ENCODE data around the gene ZFYVE16. TPM values are rescaled to one million over a fixed set of nuclear protein-coding genes. Genes with fewer than 3 reads are reported as not detected.
"Not testable (repeated sequence)": the region's sequence is repeated elsewhere in the genome, so short reads cannot be mapped to it uniquely, and the experiment has no call there.

Gene ZFYVE16
- total RNA-seq, 8 experiments from 2014 or later = 20.6 to 42.2 (median 36.5) TPM

DNA sequence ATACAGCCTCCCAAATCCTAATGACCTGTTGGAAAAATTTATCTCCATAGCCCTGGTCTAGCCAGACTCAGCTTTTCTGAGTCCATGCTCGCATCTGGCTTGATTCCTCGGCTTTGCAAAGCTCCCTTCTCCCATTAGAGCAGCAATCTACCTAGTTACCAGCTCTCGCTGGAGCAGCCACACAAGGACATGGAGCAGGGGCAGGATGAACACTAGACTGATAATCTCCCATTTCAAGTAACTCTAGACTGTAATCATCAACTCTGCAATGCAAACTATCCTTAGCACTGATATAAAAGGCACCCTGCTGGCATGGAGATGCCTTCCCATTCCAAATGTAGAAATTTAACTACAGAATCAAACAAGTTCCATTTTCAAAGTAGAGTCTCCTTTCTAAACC lies 17.5 kb upstream of the ZFYVE16 start:
- peak in 1 of 8 experiments; percentile 80 for ATAC-seq (replicated peaks in 6 of 8)
- H3K27ac ChIP-seq; H3K4me1 ChIP-seq (replicated peaks in 1 of 2); H3K4me3 ChIP-seq; in situ Hi-C loops (cut with MboI; ENCODE audit: low pct_unique_long_range_greater_than_20kb in 2 of 9, low sequenced_read_pairs in 9 of 9, unreplicated experiment in 9 of 9): not testable (repeated sequence)
- 0 to 100% (median 100%) methylated on average over 1 to 2 of the region's 3 CpGs; no CpG with 5 or more reads in 5 of the 10 experiments for WGBS, 10 experiments

DNA sequence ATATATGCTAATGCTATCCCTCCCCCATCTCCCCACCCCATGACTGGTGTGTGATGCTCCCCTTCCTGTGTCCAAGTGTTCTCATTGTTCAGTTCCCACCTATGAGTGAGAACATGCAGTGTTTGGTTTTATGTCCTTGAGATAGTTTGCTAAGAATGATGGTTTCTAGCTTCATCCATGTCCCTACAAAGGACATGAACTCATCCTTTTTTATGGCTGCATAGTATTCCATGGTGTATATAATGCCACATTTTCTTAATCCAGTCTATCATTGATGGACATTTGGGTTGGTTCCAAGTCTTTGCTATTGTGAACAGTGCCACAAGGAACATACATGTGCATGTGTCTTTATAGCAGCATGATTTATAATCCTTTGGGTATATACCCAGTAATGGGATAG lies 16.6 kb upstream of the ZFYVE16 start:
- H3K27ac ChIP-seq; ATAC-seq (replicated peaks in 6 of 8); H3K4me3 ChIP-seq; H3K4me1 ChIP-seq (replicated peaks in 1 of 2); in situ Hi-C loops (cut with MboI; ENCODE audit: low pct_unique_long_range_greater_than_20kb in 2 of 9, low sequenced_read_pairs in 9 of 9, unreplicated experiment in 9 of 9): not testable (repeated sequence)

DNA sequence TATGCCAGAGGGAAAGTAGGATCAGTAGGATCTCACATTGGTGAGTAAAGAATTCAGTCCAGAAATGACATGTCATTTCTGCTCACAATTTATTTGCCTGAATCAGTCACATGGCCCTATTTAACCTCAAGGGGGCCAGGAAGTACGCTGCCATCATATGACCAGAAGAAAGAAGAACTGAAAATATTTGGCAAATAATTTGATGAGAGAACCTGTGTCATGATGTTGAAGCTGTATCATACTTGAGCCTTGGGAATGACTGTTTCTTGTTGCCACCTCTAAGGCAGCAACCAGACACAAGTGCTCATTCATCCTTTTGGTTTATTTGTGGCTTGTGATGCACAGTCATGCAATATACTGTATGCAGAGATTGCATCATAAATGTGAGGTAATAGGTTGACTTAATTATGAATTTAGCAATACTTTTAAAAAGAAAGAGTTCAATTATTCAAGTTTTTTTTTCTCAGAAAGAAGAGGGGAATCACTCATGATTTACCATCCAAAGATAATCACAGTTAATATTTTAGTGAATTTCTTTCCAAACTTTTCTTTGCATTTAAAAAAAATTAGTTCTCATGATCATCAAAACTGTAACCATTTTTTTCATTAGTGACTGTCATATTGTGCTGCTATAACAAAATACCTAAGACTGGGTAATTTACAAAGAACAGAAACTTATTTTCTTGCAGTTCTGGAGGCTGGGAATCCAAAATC lies 8.2 kb upstream of the ZFYVE16 start:
- H3K27ac ChIP-seq = no peak overlapping the region
- in situ Hi-C loops (cut with MboI; ENCODE audit: low pct_unique_long_range_greater_than_20kb in 2 of 9, low sequenced_read_pairs in 9 of 9, unreplicated experiment in 9 of 9) = no loop called here
- no peak overlapping the region for H3K4me3 ChIP-seq
- ATAC-seq (replicated peaks in 6 of 8) = peak in 7 of 8 experiments; percentile 68 to 99 (median 89)
- peaks cover 8% of the 10 kb centered on the region in 2 donors for H3K4me1 ChIP-seq (replicated peaks in 1 of 2)
- 14 to 89% (median 57%) methylated on average over 1 of the region's 1 CpG; no CpG with 5 or more reads in 4 of the 10 experiments for WGBS, 10 experiments

DNA sequence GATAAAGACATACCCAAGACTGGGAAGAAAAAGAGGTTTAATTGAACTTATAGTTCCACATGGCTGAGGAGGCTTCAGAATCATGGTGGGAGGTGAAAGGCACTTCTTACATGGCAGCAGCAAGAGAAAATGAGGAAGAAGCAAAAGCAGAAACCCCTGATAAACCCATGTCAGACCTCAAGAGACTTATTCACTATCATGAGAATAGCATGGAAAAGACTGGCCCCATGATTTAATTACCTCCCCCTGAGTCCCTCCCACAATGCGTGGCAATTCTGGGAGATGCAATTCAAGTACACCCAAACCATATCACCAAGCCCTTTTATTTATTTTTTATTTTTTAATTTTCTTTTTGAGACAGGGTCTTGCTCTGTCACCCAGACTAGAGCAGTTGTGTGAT lies 7.5 kb upstream of the ZFYVE16 start:
- H3K4me1 ChIP-seq (replicated peaks in 1 of 2); in situ Hi-C loops (cut with MboI; ENCODE audit: low pct_unique_long_range_greater_than_20kb in 2 of 9, low sequenced_read_pairs in 9 of 9, unreplicated experiment in 9 of 9); H3K27ac ChIP-seq; ATAC-seq (replicated peaks in 6 of 8); H3K4me3 ChIP-seq: not testable (repeated sequence)
- 57 to 100% (median 100%) methylated on average over 1 of the region's 1 CpG; no CpG with 5 or more reads in 3 of the 10 experiments for WGBS, 10 experiments

DNA sequence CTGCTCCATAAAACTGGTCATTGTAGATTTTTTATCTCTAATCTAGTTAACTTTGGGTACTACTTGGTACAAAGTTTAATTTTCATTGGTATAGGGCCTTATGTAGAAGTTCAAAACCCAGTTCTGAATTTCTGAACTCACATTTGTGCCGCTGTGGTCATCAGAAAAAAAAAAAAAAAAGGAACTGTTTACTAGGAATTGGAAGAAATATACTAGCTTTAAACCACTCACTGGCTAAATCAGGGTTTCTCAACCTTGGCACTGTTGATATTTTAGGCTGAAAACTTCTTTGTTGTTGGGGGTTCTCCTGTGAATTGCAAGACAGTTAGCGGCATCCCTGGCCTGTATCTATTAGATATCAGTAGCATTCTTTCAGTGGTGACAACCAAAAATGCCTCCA lies 4.1 kb upstream of the ZFYVE16 start:
- Histone ChIP-seq H3K4me1 (replicated peaks in 1 of 2) (peaks cover 8% of the 10 kb centered on the region in 2 donors), H3K27ac (no peak overlapping the region), H3K4me3 (no peak overlapping the region)
- WGBS, 10 experiments = 58 to 100% (median 83%) methylated on average over 1 to 2 of the region's 2 CpGs; no CpG with 5 or more reads in 1 of the 10 experiments
- no peak for ATAC-seq (replicated peaks in 6 of 8)
- in situ Hi-C loops (cut with MboI; ENCODE audit: low pct_unique_long_range_greater_than_20kb in 2 of 9, low sequenced_read_pairs in 9 of 9, unreplicated experiment in 9 of 9) = no loop called here

DNA sequence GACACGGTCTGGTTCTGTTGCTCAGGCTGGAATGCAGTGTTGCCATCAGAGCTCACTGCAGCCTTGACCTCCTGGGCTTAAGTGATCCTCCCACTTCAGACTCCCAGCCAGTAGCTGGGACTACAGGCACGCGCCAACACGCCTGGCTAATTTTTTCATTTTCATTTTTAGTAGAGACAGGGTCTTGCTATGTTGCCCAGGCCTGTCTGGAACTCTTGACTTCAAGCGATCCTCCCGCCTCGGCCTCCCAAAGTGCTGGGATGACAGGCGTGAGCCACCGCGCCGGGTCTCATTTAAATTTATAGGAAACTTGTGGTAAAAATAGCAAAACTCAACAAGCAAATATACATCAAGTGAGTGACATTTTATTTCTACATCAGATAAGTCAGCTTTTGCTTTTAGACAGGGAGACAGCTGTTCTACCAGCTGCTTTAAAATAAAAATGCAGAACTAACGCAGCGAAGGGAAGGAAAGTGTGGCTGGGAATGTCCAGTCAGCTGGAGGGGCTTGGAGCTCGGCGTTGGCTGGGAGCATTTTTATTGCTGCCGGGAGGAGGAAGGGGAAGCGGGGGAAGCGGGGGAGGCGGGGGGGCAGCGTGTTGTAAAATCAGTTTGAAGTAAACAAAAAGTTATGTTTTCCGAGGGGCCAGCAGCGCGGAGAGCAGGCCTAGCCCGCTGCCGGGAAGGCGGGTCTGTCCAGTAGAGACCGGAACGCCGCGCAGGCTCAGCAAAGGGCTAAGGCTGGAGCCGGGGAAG lies 707 bp upstream of the ZFYVE16 start:
- Histone ChIP-seq H3K4me3 (peak overlapping the region; percentile 66 to 89 (median 81)), H3K4me1 (replicated peaks in 1 of 2) (no peaks in the 10 kb centered on the region), H3K27ac (peak overlapping the region; percentile 90 to 97)
- ATAC-seq (replicated peaks in 6 of 8) = peak in 3 of 8 experiments; percentile 68 to 77 (median 69)
- WGBS, 10 experiments = 0 to 91% (median 45%) methylated on average over 1 to 19 of the region's 31 CpGs; no CpG with 5 or more reads in 2 of the 10 experiments
- in situ Hi-C loops (cut with MboI; ENCODE audit: low pct_unique_long_range_greater_than_20kb in 2 of 9, low sequenced_read_pairs in 9 of 9, unreplicated experiment in 9 of 9) = no loop called here

DNA sequence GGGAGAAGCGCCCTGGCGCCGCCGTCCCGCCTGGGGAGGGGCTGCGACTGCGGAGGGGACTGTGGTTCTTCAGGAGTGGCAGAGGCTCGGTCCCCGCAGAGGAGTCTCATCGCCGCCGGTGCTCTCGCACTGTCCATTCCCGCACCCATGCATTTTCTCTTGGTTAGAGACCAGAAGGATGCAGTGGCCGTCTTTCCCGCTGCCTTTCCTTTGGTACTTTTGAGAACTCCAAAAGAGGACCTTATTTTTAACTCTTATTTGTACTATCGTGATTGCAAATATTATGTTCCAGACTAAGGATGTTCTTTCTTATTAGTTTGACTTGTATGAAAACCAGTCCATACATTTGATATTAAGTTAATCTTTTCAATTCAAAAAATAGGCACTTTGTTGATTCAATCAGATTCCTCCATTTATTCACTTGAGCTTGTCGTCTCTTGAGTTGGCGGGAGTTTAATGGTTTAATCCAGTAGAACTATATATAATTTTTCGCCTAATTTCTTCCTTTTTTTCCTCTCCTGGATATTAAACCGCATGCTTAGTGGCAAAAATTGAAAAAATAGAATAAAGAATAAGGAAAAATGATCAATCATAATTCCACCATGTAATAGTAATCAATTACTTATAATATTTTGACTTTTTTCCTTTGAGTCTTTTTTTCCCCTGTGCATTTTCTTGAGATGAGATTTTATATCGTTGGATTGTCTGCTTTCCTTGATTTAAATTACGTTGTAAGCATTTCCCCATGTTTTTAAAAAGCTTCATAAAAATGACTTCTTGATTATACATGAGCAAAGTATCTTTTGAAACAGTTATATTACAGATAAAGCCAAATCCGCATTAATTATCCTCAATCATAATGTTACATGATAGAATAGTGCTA lies 861 bp downstream of the ZFYVE16 start:
- peak overlapping the region; percentile 66 to 89 (median 81) for H3K4me3 ChIP-seq
- H3K27ac ChIP-seq = peak overlapping the region; percentile 76 to 97
- 0 to 7% (median 2%) methylated on average over 7 to 15 of the region's 24 CpGs for WGBS, 10 experiments
- ATAC-seq (replicated peaks in 6 of 8) = peak in 6 of 8 experiments; percentile 66 to 76 (median 72)
- in situ Hi-C loops (cut with MboI; ENCODE audit: low pct_unique_long_range_greater_than_20kb in 2 of 9, low sequenced_read_pairs in 9 of 9, unreplicated experiment in 9 of 9) = no loop called here
- H3K4me1 ChIP-seq (replicated peaks in 1 of 2) = no peaks in the 10 kb centered on the region

DNA sequence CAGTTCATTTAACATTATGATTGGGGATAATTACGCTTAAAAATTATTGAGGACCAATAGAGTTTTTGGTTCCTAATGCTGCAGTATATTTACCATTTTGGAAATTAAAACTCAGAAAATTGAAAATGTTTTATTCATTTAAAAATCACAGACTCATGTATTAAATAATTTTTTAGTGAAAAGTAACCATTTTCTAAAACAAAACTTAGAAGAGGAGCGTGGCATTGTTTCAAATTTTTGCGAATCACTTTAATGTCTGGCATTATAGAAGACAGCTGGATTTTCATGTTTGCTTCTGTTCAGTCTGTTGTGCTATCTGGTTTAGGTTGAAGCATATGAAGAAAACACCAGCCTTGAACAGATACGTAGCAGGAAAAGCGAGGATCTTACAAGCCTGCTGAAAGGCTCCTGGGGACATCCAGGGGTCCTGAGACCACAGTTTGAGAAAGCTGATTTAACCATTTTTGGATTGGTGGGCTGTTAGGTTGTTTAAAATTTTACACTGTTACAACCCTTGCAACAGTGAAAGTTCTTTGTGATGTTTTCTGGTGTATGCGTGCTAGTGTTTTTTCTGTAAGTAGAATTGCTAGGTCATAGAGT lies 1.6 kb downstream of the ZFYVE16 start:
- 8 to 46% (median 27%) methylated on average over 3 to 6 of the region's 6 CpGs; no CpG with 5 or more reads in 1 of the 10 experiments for WGBS, 10 experiments
- in situ Hi-C loops (cut with MboI; ENCODE audit: low pct_unique_long_range_greater_than_20kb in 2 of 9, low sequenced_read_pairs in 9 of 9, unreplicated experiment in 9 of 9) = no loop called here
- no peak for ATAC-seq (replicated peaks in 6 of 8)
- Histone ChIP-seq H3K4me3 (peak overlapping the region; percentile 66 to 89 (median 81)), H3K27ac (no peak overlapping the region), H3K4me1 (replicated peaks in 1 of 2) (no peaks in the 10 kb centered on the region)

DNA sequence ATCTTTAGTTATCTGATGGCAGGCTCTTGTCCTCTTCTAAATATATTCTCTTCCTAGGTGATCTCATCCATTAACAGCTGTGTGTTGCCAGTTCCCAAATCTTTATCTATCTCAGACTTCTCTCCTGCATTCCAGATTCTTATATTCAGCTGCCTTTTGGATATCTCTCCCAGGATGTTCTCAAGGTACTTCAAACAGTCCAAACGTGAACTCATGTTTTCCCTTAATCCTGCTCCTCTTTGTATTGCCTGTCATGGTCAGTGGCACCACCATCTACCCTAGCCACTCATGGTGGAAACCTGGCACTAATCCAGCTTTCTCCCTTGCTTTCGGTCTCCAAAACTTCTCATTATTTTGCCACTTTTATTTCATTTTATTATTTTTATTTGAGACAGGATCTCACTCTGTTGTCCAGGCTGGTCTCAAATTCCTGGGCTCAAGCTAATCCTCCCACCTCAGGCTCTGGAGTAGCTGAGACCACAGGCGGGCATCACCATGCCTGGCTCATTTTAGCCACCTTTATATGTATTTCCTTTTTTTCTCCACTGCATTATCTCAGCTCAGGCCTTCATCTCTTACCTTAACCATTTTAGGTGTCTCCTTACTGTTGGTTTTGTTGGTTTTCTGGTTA lies 3.8 kb downstream of the ZFYVE16 start:
- H3K4me1 ChIP-seq (replicated peaks in 1 of 2) = no peaks in the 10 kb centered on the region
- H3K4me3 ChIP-seq = no peak overlapping the region
- no peak for ATAC-seq (replicated peaks in 6 of 8)
- in situ Hi-C loops (cut with MboI; ENCODE audit: low pct_unique_long_range_greater_than_20kb in 2 of 9, low sequenced_read_pairs in 9 of 9, unreplicated experiment in 9 of 9) = no loop called here
- 74 to 100% (median 92%) methylated on average over 2 to 3 of the region's 3 CpGs; no CpG with 5 or more reads in 1 of the 10 experiments for WGBS, 10 experiments
- no peak overlapping the region for H3K27ac ChIP-seq

DNA sequence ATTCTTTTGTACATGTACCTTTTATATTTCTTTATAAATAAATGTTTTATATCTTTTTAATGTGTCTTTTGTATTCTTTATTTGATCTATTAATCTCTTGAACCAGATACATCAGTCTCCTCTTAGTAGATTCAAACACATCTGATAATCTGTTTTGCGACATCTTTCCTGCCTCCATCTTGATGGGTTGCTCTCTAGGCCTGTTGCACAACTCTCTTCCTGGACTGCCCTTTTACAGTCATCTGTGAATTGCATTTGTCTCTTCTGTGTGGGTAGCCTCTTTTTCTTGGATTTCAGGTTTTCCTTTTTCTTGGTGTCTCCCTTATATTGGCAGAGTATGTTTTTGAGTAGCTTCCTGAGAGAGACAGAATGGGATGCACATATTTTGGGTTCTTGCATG lies 6.2 kb downstream of the ZFYVE16 start:
- Histone ChIP-seq H3K4me3 (no peak overlapping the region), H3K4me1 (replicated peaks in 1 of 2) (no peaks in the 10 kb centered on the region), H3K27ac (no peak overlapping the region)
- ATAC-seq (replicated peaks in 6 of 8) = no peak
- in situ Hi-C loops (cut with MboI; ENCODE audit: low pct_unique_long_range_greater_than_20kb in 2 of 9, low sequenced_read_pairs in 9 of 9, unreplicated experiment in 9 of 9) = no loop called here
- WGBS, 10 experiments = 83 to 100% (median 100%) methylated on average over 1 of the region's 1 CpG; no CpG with 5 or more reads in 1 of the 10 experiments

DNA sequence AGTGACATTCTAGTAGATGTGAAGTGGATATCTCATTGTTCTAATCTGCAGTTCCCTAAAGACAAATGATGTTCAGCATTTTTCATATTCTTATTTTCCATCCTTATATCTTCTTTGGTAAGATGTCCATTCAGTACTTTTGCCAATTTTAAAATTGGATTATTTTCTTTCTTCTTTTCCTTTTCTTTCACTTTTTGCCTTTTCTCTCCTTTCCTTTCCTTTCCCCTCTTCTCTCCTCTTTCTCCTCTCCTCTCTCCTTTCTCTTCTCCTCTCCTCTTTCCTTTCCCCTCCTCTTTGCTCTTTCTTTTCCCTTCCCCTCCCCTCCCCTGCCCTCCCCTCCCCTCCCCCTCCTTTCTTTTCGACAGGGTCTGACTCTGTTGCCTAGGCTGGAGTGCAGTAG lies 10.1 kb downstream of the ZFYVE16 start:
- no peak overlapping the region for H3K4me3 ChIP-seq
- in situ Hi-C loops (cut with MboI; ENCODE audit: low pct_unique_long_range_greater_than_20kb in 2 of 9, low sequenced_read_pairs in 9 of 9, unreplicated experiment in 9 of 9) = no loop called here
- H3K4me1 ChIP-seq (replicated peaks in 1 of 2) = no peaks in the 10 kb centered on the region
- WGBS, 10 experiments = no CpG with 5 or more reads among the region's 1 CpG
- H3K27ac ChIP-seq = no peak overlapping the region
- ATAC-seq (replicated peaks in 6 of 8) = no peak

DNA sequence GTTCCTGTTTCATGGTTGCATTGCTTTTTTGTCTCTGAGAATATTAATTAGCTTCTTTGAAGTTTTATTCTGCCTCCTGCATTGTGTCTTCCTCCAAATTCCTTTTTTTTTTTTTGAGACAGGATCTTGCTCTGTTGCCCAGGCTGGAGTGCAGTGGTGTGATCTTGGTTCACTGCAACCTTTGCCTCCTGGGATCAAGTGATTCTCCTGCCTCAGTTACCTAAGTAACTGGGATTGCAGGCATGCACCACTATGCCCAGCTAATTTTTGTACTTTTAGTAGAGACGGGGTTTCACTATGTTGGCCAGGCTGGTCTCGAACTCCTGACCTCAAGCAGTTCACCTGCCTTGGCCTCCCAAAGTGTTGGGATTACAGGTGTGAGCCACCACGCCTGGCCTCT lies 16.5 kb downstream of the ZFYVE16 start:
- H3K27ac ChIP-seq; ATAC-seq (replicated peaks in 6 of 8); in situ Hi-C loops (cut with MboI; ENCODE audit: low pct_unique_long_range_greater_than_20kb in 2 of 9, low sequenced_read_pairs in 9 of 9, unreplicated experiment in 9 of 9); H3K4me1 ChIP-seq (replicated peaks in 1 of 2); H3K4me3 ChIP-seq: not testable (repeated sequence)
- WGBS, 10 experiments = 80 to 100% (median 100%) methylated on average over 1 to 3 of the region's 3 CpGs; no CpG with 5 or more reads in 4 of the 10 experiments

Measured in motor neuron (in vitro differentiated cells).